ENCODE measurements around the gene AGR3.

AGR3 gene

DNA sequence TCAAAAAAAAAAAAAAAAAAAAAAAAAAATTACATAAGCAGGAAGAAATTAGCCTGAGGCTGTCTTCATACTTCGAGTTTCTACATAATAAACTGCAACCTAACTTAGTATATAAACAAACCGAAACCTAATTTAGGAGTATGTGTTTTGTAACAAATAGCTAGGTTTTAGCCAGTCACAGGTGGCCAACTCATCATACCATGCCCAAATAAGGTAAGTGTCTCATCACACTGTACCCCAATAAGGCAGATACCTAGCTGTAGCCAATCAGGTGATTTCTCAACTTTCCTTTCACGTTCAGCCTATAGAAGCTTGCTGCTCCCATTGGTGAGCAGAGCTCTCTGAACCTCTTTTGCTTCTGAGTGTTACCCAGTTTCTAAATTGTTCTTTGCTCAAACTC, 63.1 kb downstream of the AGR3 start:
- Histone ChIP-seq H3K4me3 (ENCODE audit: insufficient read depth, low read length, poor library complexity, severe bottlenecking) (no peak overlapping the region), H3K4me2 (ENCODE audit: low read depth, low read length, poor library complexity, severe bottlenecking) (no peak overlapping the region), H3K27ac (ENCODE audit: low read depth, low read length) (no peak overlapping the region), H3F3A (ENCODE audit: insufficient read depth) (no peaks in the 10 kb centered on the region), H3K9ac (ENCODE audit: low read length) (no peak overlapping the region), H2AFZ (ENCODE audit: low read depth, low read length, severe bottlenecking) (no peak overlapping the region), H3K9me3 (ENCODE audit: insufficient read depth, low read length) (no peaks in the 10 kb centered on the region), H3K27me3 (ENCODE audit: low read length) (no peaks in the 10 kb centered on the region), H3K9me2 (replicated peaks; ENCODE audit: insufficient read depth, low read length) (no peaks in the 10 kb centered on the region), H3K79me2 (ENCODE audit: insufficient read depth, low read length) (no peaks in the 10 kb centered on the region), H4K20me1 (ENCODE audit: low read depth, low read length) (no peaks in the 10 kb centered on the region), H3K36me3 (ENCODE audit: low read length) (no peaks in the 10 kb centered on the region)
- TF ChIP-seq, protein P1, sequence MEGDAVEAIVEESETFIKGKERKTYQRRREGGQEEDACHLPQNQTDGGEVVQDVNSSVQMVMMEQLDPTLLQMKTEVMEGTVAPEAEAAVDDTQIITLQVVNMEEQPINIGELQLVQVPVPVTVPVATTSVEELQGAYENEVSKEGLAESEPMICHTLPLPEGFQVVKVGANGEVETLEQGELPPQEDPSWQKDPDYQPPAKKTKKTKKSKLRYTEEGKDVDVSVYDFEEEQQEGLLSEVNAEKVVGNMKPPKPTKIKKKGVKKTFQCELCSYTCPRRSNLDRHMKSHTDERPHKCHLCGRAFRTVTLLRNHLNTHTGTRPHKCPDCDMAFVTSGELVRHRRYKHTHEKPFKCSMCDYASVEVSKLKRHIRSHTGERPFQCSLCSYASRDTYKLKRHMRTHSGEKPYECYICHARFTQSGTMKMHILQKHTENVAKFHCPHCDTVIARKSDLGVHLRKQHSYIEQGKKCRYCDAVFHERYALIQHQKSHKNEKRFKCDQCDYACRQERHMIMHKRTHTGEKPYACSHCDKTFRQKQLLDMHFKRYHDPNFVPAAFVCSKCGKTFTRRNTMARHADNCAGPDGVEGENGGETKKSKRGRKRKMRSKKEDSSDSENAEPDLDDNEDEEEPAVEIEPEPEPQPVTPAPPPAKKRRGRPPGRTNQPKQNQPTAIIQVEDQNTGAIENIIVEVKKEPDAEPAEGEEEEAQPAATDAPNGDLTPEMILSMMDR (IDR thresholded peaks at IDR 0.05; ENCODE audit: insufficient read depth, low read length, poor library complexity, severe bottlenecking): no peak
- TF ChIP-seq EZH2phosphoT487 (conservative IDR thresholded peaks at IDR 0.05; ENCODE audit: low read length): no peak

DNA sequence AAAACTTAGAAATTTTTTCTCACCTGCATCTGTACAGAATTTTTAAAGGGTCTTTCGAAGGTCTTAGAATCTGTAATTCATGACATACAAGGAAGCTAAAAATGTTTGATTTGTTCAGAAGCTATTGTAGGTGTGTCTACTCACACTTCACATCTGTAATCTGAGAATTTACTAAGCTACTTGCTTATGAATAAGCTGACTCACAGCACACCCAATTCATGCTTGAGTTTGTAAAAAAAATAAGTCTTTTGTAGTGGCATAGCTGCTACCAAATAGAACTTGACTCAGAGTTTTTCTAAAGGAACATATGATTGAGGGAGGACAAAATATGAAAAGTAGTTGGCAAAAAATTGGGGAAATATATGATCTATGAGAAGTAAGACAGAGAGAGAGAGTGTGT, 64.2 kb downstream of the AGR3 start:
- H2AFZ ChIP-seq (ENCODE audit: low read depth, low read length, severe bottlenecking): no peak overlapping the region
- no peak overlapping the region for H3K27ac ChIP-seq (ENCODE audit: low read depth, low read length)
- H3K79me2 ChIP-seq (ENCODE audit: insufficient read depth, low read length): no peaks in the 10 kb centered on the region
- H3F3A ChIP-seq (ENCODE audit: insufficient read depth): no peaks in the 10 kb centered on the region
- no peak overlapping the region for H3K4me3 ChIP-seq (ENCODE audit: insufficient read depth, low read length, poor library complexity, severe bottlenecking)
- H3K4me2 ChIP-seq (ENCODE audit: low read depth, low read length, poor library complexity, severe bottlenecking): no peak overlapping the region
- TF ChIP-seq, protein P1 (IDR thresholded peaks at IDR 0.05; ENCODE audit: insufficient read depth, low read length, poor library complexity, severe bottlenecking): no peak
- no peak for TF ChIP-seq EZH2phosphoT487 (conservative IDR thresholded peaks at IDR 0.05; ENCODE audit: low read length)
- H3K9me2 ChIP-seq (replicated peaks; ENCODE audit: insufficient read depth, low read length): no peaks in the 10 kb centered on the region
- no peaks in the 10 kb centered on the region for H3K36me3 ChIP-seq (ENCODE audit: low read length)
- H3K9ac ChIP-seq (ENCODE audit: low read length): no peak overlapping the region
- no peaks in the 10 kb centered on the region for H4K20me1 ChIP-seq (ENCODE audit: low read depth, low read length)
- H3K9me3 ChIP-seq (ENCODE audit: insufficient read depth, low read length): no peaks in the 10 kb centered on the region
- H3K27me3 ChIP-seq (ENCODE audit: low read length): no peaks in the 10 kb centered on the region

DNA sequence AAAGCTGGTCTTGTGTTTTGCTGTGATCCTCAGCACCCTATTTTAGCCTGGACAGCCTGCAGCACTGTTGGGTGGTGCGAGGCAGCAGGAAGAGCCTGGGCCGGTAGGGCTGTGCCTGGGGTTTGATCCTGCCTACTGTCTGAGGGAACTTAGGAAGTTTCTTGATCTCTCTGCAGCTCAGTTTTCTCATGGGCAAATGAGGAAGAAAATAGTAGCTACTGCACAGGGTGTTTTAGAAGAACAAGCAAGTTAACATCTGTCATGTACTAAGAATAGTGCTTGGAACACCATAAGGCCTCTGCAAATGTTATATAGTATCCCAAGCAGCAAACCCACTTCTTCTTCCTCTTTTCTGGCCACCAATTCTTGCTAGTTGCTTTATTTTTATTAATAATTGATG, 65.0 kb downstream of the AGR3 start:
- Histone ChIP-seq H3K79me2 (ENCODE audit: insufficient read depth, low read length) (no peaks in the 10 kb centered on the region), H4K20me1 (ENCODE audit: low read depth, low read length) (no peaks in the 10 kb centered on the region), H3K27me3 (ENCODE audit: low read length) (no peaks in the 10 kb centered on the region), H2AFZ (ENCODE audit: low read depth, low read length, severe bottlenecking) (no peak overlapping the region), H3K4me2 (ENCODE audit: low read depth, low read length, poor library complexity, severe bottlenecking) (no peak overlapping the region), H3F3A (ENCODE audit: insufficient read depth) (no peaks in the 10 kb centered on the region), H3K9ac (ENCODE audit: low read length) (no peak overlapping the region), H3K4me3 (ENCODE audit: insufficient read depth, low read length, poor library complexity, severe bottlenecking) (no peak overlapping the region), H3K36me3 (ENCODE audit: low read length) (no peaks in the 10 kb centered on the region), H3K27ac (ENCODE audit: low read depth, low read length) (no peak overlapping the region), H3K9me3 (ENCODE audit: insufficient read depth, low read length) (no peaks in the 10 kb centered on the region), H3K9me2 (replicated peaks; ENCODE audit: insufficient read depth, low read length) (no peaks in the 10 kb centered on the region)
- TF ChIP-seq EZH2phosphoT487 (conservative IDR thresholded peaks at IDR 0.05; ENCODE audit: low read length): no peak
- TF ChIP-seq, protein P1 (IDR thresholded peaks at IDR 0.05; ENCODE audit: insufficient read depth, low read length, poor library complexity, severe bottlenecking): no peak

Data from SU-DHL-6 (cell line).